ENCODE data around the gene SYT9. TPM values are rescaled to one million over a fixed set of nuclear protein-coding genes. Genes with fewer than 3 reads are reported as not detected.

SYT9 gene
- polyA plus RNA-seq, 4 donors, result 0.09 to 0.72 TPM; not detected in 2

GRCh38 chr11:7307836-7308235 lies 56.1 kb downstream of the SYT9 start:
- Histone ChIP-seq H3K27ac (ENCODE audit: low read depth in 1 of 3, low read length in 2 of 3) (no peak overlapping the region), H3K4me3 (ENCODE audit: low read depth in 1 of 3, low read length in 3 of 3) (no peak overlapping the region), H3K4me1 (ENCODE audit: control insufficient read depth in 3 of 3, insufficient read depth in 2 of 3, low read depth in 1 of 3, low read length in 2 of 3) (no peaks in the 10 kb centered on the region), H3K9me3 (ENCODE audit: control insufficient read depth in 2 of 2, insufficient read depth in 1 of 2, low read depth in 1 of 2, low read length in 1 of 2) (no peaks in the 10 kb centered on the region), H3K36me3 (ENCODE audit: control insufficient read depth in 3 of 3, insufficient read depth in 2 of 3, low read depth in 1 of 3, low read length in 3 of 3) (no peaks in the 10 kb centered on the region), H3K27me3 (ENCODE audit: control insufficient read depth in 3 of 3, insufficient read depth in 3 of 3, low read length in 3 of 3) (no peaks in the 10 kb centered on the region)
- FAIRE-seq (no peak), DNase-seq (no peak)
- 64 to 74% (median 67%) methylated on average over 2 of the region's 2 CpGs for WGBS, 3 donors

- WGBS, 3 donors, result 22 to 36% (median 32%) methylated on average over 3 of the region's 3 CpGs
- no peak for FAIRE-seq
These were observed 60.2 kb downstream of the SYT9 start for GRCh38 chr11:7311903-7312302.

GRCh38 chr11:7314811-7315604 lies 63.3 kb downstream of the SYT9 start:
- Histone ChIP-seq H3K27me3 (ENCODE audit: control insufficient read depth in 3 of 3, insufficient read depth in 3 of 3, low read length in 3 of 3) (peaks cover 0 to 2% (median 0%) of the 10 kb centered on the region in 3 donors), H3K9me3 (ENCODE audit: control insufficient read depth in 2 of 2, insufficient read depth in 1 of 2, low read depth in 1 of 2, low read length in 1 of 2) (no peaks in the 10 kb centered on the region), H3K36me3 (ENCODE audit: control insufficient read depth in 3 of 3, insufficient read depth in 2 of 3, low read depth in 1 of 3, low read length in 3 of 3) (no peaks in the 10 kb centered on the region), H3K4me1 (ENCODE audit: control insufficient read depth in 3 of 3, insufficient read depth in 2 of 3, low read depth in 1 of 3, low read length in 2 of 3) (no peaks in the 10 kb centered on the region), H3K27ac (ENCODE audit: low read depth in 1 of 3, low read length in 2 of 3) (no peak overlapping the region), H3K4me3 (ENCODE audit: low read depth in 1 of 3, low read length in 3 of 3) (no peak overlapping the region)
- DNase-seq (no peak), FAIRE-seq (no peak)
- WGBS, 3 donors, result 67 to 73% (median 72%) methylated on average over 4 of the region's 4 CpGs

More at GRCh38 chr11:7311903-7312302, 60.2 kb downstream of the SYT9 start:
- Histone ChIP-seq H3K4me1 (ENCODE audit: control insufficient read depth in 3 of 3, insufficient read depth in 2 of 3, low read depth in 1 of 3, low read length in 2 of 3) (no peaks in the 10 kb centered on the region), H3K27me3 (ENCODE audit: control insufficient read depth in 3 of 3, insufficient read depth in 3 of 3, low read length in 3 of 3) (peaks cover 0 to 2% (median 0%) of the 10 kb centered on the region in 3 donors), H3K27ac (ENCODE audit: low read depth in 1 of 3, low read length in 2 of 3) (no peak overlapping the region), H3K4me3 (ENCODE audit: low read depth in 1 of 3, low read length in 3 of 3) (no peak overlapping the region), H3K36me3 (ENCODE audit: control insufficient read depth in 3 of 3, insufficient read depth in 2 of 3, low read depth in 1 of 3, low read length in 3 of 3) (no peaks in the 10 kb centered on the region), H3K9me3 (ENCODE audit: control insufficient read depth in 2 of 2, insufficient read depth in 1 of 2, low read depth in 1 of 2, low read length in 1 of 2) (no peaks in the 10 kb centered on the region)
- no peak for DNase-seq

GRCh38 chr11:7319501-7319900 lies 67.8 kb downstream of the SYT9 start:
- Histone ChIP-seq H3K9me3 (ENCODE audit: control insufficient read depth in 2 of 2, insufficient read depth in 1 of 2, low read depth in 1 of 2, low read length in 1 of 2) (no peaks in the 10 kb centered on the region), H3K27ac (ENCODE audit: low read depth in 1 of 3, low read length in 2 of 3) (no peak overlapping the region), H3K27me3 (ENCODE audit: control insufficient read depth in 3 of 3, insufficient read depth in 3 of 3, low read length in 3 of 3) (no peaks in the 10 kb centered on the region), H3K4me1 (ENCODE audit: control insufficient read depth in 3 of 3, insufficient read depth in 2 of 3, low read depth in 1 of 3, low read length in 2 of 3) (no peaks in the 10 kb centered on the region), H3K4me3 (ENCODE audit: low read depth in 1 of 3, low read length in 3 of 3) (no peak overlapping the region), H3K36me3 (ENCODE audit: control insufficient read depth in 3 of 3, insufficient read depth in 2 of 3, low read depth in 1 of 3, low read length in 3 of 3) (no peaks in the 10 kb centered on the region)
- DNase-seq (no peak), FAIRE-seq (no peak)
- WGBS, 3 donors, result 66 to 74% (median 69%) methylated on average over 2 of the region's 2 CpGs

GRCh38 chr11:7320306-7320705 lies 68.6 kb downstream of the SYT9 start:
- no peak overlapping the region for H3K4me3 ChIP-seq (ENCODE audit: low read depth in 1 of 3, low read length in 3 of 3)
- no peaks in the 10 kb centered on the region for H3K4me1 ChIP-seq (ENCODE audit: control insufficient read depth in 3 of 3, insufficient read depth in 2 of 3, low read depth in 1 of 3, low read length in 2 of 3)
- DNase-seq (no peak), FAIRE-seq (no peak)
- no peaks in the 10 kb centered on the region for H3K27me3 ChIP-seq (ENCODE audit: control insufficient read depth in 3 of 3, insufficient read depth in 3 of 3, low read length in 3 of 3)
- H3K27ac ChIP-seq (ENCODE audit: low read depth in 1 of 3, low read length in 2 of 3), result no peak overlapping the region
- H3K36me3 ChIP-seq (ENCODE audit: control insufficient read depth in 3 of 3, insufficient read depth in 2 of 3, low read depth in 1 of 3, low read length in 3 of 3), result no peaks in the 10 kb centered on the region
- no peaks in the 10 kb centered on the region for H3K9me3 ChIP-seq (ENCODE audit: control insufficient read depth in 2 of 2, insufficient read depth in 1 of 2, low read depth in 1 of 2, low read length in 1 of 2)

GRCh38 chr11:7321473-7322450 lies 70.1 kb downstream of the SYT9 start:
- H3K27ac ChIP-seq (ENCODE audit: low read depth in 1 of 3, low read length in 2 of 3), result no peak overlapping the region

GRCh38 chr11:7332451-7332850 lies 80.7 kb downstream of the SYT9 start:
- Histone ChIP-seq H3K36me3 (ENCODE audit: control insufficient read depth in 3 of 3, insufficient read depth in 2 of 3, low read depth in 1 of 3, low read length in 3 of 3) (no peaks in the 10 kb centered on the region), H3K27ac (ENCODE audit: low read depth in 1 of 3, low read length in 2 of 3) (no peak overlapping the region), H3K9me3 (ENCODE audit: control insufficient read depth in 2 of 2, insufficient read depth in 1 of 2, low read depth in 1 of 2, low read length in 1 of 2) (no peaks in the 10 kb centered on the region), H3K4me3 (ENCODE audit: low read depth in 1 of 3, low read length in 3 of 3) (no peak overlapping the region), H3K27me3 (ENCODE audit: control insufficient read depth in 3 of 3, insufficient read depth in 3 of 3, low read length in 3 of 3) (no peaks in the 10 kb centered on the region), H3K4me1 (ENCODE audit: control insufficient read depth in 3 of 3, insufficient read depth in 2 of 3, low read depth in 1 of 3, low read length in 2 of 3) (no peaks in the 10 kb centered on the region)
- WGBS, 3 donors, result 86 to 90% (median 86%) methylated on average over 1 of the region's 1 CpG
- DNase-seq (no peak), FAIRE-seq (no peak)

More at GRCh38 chr11:7321473-7322450, 70.1 kb downstream of the SYT9 start:
- H3K4me3 ChIP-seq (ENCODE audit: low read depth in 1 of 3, low read length in 3 of 3), result no peak overlapping the region
- H3K4me1 ChIP-seq (ENCODE audit: control insufficient read depth in 3 of 3, insufficient read depth in 2 of 3, low read depth in 1 of 3, low read length in 2 of 3), result no peaks in the 10 kb centered on the region
- no peaks in the 10 kb centered on the region for H3K27me3 ChIP-seq (ENCODE audit: control insufficient read depth in 3 of 3, insufficient read depth in 3 of 3, low read length in 3 of 3)
- no peaks in the 10 kb centered on the region for H3K9me3 ChIP-seq (ENCODE audit: control insufficient read depth in 2 of 2, insufficient read depth in 1 of 2, low read depth in 1 of 2, low read length in 1 of 2)
- WGBS, 3 donors, result 47 to 64% (median 56%) methylated on average over 7 of the region's 7 CpGs
- no peaks in the 10 kb centered on the region for H3K36me3 ChIP-seq (ENCODE audit: control insufficient read depth in 3 of 3, insufficient read depth in 2 of 3, low read depth in 1 of 3, low read length in 3 of 3)
- DNase-seq, result no peak
- no peak for FAIRE-seq

GRCh38 chr11:7332962-7333361 lies 81.3 kb downstream of the SYT9 start:
- 62 to 94% (median 87%) methylated on average over 2 of the region's 2 CpGs for WGBS, 3 donors

More at GRCh38 chr11:7332962-7333361, 81.3 kb downstream of the SYT9 start:
- Histone ChIP-seq H3K4me3 (ENCODE audit: low read depth in 1 of 3, low read length in 3 of 3) (no peak overlapping the region), H3K4me1 (ENCODE audit: control insufficient read depth in 3 of 3, insufficient read depth in 2 of 3, low read depth in 1 of 3, low read length in 2 of 3) (no peaks in the 10 kb centered on the region), H3K27me3 (ENCODE audit: control insufficient read depth in 3 of 3, insufficient read depth in 3 of 3, low read length in 3 of 3) (no peaks in the 10 kb centered on the region), H3K9me3 (ENCODE audit: control insufficient read depth in 2 of 2, insufficient read depth in 1 of 2, low read depth in 1 of 2, low read length in 1 of 2) (no peaks in the 10 kb centered on the region), H3K27ac (ENCODE audit: low read depth in 1 of 3, low read length in 2 of 3) (no peak overlapping the region), H3K36me3 (ENCODE audit: control insufficient read depth in 3 of 3, insufficient read depth in 2 of 3, low read depth in 1 of 3, low read length in 3 of 3) (no peaks in the 10 kb centered on the region)
- DNase-seq (no peak), FAIRE-seq (no peak)

Data from small intestine (tissue), 7 donors.